ENCODE results near the gene GNAQ.
"Not testable (repeated sequence)": the region's sequence is repeated elsewhere in the genome, so short reads cannot be mapped to it uniquely, and the experiment has no call there.

GNAQ gene

DNA sequence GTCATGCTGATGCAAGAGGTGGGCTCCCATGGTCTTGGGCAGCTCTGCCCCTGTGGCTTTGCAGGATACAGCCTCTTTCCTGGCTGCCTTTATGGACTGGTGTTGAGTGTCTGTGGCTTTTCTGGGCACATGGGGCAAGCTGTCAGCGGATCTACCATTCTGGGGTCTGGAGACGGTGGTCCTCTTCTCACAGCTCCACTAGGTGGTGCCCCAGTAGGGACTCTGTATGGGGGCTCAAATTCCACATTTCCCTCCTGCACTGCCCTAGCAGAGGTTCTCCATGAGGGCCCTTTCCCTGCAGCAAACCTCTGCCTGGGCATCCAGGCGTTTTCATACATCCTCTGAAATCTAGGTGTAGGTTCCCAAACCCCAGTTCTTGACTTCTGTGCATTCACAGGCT is 340.9 kb downstream of the GNAQ start:
- not testable (repeated sequence) for DNase-seq (ENCODE audit: low spot score)

DNA sequence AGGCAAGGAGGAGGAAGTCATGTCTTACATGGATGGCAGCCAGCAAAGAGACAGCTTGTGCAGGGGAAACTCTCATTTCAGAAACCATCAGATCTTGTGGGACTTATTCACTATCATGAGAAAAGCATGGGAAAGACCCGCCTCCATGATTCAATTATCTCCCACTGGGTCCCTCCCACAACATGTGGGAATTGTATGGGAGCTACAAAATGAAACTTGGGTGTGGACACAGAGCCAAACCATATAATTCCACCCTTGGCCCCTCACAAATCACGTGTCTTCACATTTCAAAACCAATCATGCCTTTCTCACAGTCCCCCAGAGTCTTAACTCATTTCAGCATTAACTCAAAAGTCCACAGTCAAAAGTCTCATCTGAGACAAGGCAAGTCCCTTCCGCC is 341.5 kb downstream of the GNAQ start:
- not testable (repeated sequence) for DNase-seq (ENCODE audit: low spot score)

DNA sequence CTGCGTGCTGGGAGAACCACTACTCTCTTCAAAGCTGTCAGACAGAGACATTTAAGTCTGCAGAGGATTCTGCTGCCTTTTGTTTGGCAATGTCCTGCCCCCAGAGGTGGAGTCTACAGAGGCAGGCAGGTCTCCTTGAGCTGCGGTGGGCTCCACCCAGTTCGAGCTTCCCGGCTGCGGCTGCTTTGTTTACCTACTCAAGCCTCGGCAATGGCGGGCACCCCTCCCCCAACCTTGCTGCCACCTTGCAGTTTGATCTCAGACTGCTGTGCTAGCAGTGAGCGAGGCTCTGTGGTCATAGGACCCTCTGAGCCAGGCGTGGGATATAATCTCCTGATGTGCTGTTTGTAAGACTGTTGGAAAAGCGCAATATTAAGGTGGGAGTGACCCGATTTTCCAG is 343.9 kb downstream of the GNAQ start:
- DNase-seq (ENCODE audit: low spot score), result not testable (repeated sequence)

DNA sequence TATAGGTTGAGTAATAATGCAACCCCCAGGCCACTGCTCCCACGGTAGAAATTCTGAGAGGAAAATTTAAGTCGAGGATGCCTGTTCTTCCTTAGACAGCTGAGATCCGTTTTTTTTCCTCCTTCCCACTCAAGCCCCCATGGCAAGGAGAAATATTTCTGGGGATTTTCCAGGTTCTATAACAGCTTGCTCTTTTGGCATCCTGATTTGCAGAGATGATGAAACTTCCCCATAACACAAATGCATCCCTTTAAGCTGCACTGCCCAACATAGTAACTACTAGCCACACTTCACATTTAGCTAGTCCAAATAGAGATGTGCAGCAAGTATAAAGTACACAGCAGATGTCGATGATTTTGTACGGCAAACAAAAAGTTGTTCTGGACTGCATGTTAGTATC is 351.0 kb downstream of the GNAQ start:
- DNase-seq (ENCODE audit: low spot score), result no peak

DNA sequence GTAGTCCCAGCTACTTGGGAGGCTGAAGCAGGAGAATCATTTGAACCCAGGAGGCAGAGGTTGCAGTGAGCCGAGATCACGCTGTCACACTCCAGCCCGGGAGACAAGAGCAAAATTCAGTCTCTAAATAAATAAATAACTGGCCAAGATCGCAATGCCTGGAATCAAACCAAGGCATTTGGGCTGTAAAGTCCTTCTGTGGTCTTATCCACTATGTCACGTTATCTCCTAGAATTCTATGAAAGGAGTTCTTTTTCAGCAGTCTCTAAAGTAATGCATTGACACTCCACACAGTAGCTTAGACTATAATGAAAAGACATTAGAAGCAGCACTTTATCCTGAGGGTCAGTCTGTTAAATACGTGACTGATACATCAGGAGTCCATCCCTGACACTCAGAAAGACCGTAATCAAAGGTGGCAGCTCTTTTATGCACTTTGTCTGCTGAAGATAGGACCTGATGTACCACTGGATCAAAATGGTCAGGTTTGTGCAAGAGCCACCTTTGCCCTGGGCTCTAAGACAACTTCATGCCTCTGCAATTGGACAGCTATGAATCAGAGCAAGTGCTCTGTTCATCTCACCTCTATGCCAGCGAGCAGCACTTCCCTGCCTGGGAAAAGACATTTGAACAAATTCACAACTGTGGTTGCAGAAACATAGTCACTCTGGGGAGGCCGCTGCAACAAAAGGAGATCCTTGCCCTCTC is 351.8 kb downstream of the GNAQ start:
- DNase-seq (ENCODE audit: low spot score), result no peak

DNA sequence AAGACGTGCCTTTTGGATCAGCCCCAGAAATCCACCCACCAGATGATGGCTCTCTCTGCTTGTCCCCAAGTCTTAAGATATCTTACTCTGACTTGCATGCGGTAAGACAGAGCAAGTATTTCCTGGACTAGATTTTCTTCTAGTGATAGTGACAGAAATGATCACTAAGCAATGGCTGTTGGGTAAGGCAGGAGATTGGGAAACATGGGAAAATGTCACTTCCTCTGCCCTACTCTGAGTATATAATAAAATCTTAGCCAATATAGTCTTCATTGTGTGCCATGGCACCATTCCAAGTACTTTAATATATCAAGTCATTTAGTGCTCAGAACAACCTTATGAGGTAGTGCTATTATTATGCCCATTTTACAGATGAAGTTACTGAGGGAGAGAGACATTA is 352.5 kb downstream of the GNAQ start:
- no peak for DNase-seq (ENCODE audit: low spot score)

DNA sequence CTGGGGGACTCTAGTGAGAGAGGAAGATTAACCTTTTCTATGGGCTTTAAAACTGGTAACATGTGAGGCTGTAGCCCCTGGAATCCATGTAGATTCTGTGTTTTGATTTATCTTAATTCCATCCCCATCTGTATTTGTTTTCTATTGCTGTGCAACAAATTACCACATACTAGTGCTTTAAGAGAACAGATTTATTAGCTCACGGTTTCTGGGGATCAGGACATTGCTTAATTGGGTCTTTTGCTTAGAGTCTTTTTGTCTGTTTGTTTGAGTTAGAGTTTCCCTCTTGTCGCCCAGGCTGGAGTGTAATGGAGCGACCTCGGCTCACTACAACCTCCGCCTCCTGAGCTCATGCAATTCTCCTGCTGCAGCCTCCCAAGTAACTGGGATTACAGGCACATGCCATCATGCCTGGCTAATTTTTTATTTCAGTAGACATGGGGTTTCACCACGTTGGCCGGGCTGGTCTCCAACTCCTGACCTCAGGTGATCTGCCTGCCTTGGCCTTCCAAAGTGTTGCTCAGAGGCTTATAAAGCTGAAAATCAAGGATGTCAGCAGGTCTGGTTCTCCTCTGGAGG is 353.6 kb downstream of the GNAQ start:
- no peak for DNase-seq (ENCODE audit: low spot score)

DNA sequence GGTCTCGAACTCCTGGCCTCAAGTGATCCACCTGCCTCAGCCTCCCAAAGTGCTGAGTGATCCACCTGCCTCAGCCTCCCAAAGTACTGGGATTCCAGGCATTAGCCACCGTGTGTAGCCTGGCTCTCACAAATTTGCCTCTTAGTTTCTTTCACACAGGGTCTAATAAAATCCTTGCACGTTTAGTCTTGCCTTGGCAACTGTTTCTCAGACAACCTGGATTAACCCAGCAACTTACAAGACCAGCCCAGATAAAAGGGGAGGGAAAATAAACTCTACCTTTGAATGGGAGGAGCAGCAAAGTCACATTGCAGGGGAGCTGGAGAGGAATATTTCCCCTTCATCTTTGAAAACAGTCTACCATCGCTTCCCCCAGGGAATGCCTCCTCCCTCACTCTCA is 354.2 kb downstream of the GNAQ start:
- no peak for DNase-seq (ENCODE audit: low spot score)

DNA sequence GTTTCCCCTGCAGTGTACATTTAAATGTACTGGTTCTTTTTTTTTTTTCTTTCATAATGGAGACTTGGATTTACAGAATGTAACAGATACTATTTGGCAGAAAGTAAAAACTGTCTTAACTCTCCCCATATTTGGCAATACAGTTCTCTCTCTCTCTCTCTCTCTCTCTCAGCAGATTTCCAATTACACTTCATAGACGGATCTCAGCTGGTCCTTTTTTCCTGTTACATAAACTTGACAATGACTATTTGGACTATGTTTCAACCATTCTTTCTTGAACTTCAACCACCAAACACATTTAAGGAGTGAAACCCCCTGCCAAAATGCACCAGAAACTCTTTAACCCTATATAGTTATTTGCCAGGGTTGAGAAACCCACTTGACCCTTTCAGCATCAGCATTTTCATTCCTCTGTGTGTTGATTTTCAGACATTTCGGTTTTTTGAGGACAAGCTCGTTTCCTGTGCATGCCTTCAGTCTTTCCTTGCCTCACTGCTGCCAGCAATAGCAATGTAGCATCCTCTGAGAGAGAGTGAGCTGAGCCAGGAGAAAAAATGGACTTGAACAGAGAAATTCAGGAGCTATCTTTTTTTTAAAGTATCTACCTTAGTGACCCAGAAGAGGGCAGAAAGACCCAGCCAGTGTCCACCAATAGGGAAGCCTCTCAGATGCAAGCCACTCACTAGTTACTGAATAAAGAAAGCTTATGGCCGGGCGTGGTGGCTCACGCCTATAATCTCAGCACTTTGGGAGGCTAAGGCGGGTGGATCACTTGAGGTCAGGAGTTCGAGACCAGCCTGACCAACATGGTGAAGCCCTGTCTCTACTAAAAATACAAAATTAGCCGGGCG is 357.4 kb downstream of the GNAQ start:
- DNase-seq (ENCODE audit: low spot score), result no peak

DNA sequence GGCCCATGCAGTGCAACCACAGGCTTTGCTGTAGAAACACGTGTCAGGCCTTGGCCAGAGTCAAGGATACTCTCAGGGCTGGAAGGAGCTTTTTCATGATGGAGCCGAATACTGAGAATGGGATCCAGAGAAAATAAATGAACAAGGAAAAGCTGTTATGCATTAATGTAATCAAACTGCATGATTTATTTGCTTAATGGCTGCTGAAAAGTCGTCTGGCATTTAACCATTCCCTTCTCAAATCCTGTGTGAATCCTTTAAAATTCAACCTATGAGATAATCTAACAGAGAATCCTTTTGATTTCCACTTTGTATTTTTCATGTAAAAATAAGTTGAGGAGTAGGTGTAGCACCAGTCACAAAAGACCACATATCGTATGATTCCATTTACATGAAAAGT is 359.4 kb downstream of the GNAQ start:
- DNase-seq (ENCODE audit: low spot score), result no peak

DNA sequence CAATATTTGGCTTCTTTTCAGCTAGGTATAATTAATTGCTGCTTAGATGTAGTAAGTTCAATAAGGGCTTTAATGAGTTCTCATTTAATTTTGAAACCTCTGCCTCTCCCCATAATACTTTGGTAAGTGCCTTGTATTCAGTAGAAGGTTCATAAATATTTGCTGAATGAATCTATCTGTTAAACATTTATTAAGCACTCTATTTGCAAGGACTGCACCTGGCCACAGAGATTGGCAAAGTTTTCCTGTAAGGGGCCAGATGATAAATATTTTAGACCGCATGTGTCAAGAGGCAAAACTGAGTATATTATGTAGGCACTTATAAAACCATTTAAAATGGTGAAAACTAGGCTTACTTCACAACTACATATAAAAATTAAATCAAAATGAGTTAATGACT is 364.5 kb downstream of the GNAQ start:
- no peak for DNase-seq (ENCODE audit: low spot score)

Data from NAMALWA (cell line).